ENCODE measurements around the gene HYCC1. TPM values are rescaled to one million over a fixed set of nuclear protein-coding genes. Genes with fewer than 3 reads are reported as not detected.

Gene HYCC1
- total and polyA plus RNA-seq, 9 of the 15 experiments (the other 6 are each of a cell fraction or from before 2014, with no cell fraction given) = 11.2 to 40.6 (median 37.9) TPM

- Histone ChIP-seq H3K9me3 (replicated peaks; ENCODE audit: control insufficient read depth, insufficient read depth, low read depth, low read length) (no peaks in the 10 kb centered on the region), H3K9me1 (ENCODE audit: control insufficient read depth, insufficient read depth, low read length) (peaks cover 3% of the 10 kb centered on the region), H3K4me1 (replicated peaks in 1 of 2; ENCODE audit: control insufficient read depth in 2 of 2, insufficient read depth in 2 of 2, low read length in 2 of 2) (peaks cover 0 to 13% of the 10 kb centered on the region in 2 experiments; a peak in 2 of 5 replicates), H2AFZ (ENCODE audit: low read depth, low read length) (no peak overlapping the region), H3K9ac (ENCODE audit: insufficient read depth in 1 of 2, low read depth in 2 of 2, low read length in 2 of 2) (no peak overlapping the region), H3K4me3 (no peak overlapping the region), H3K36me3 (ENCODE audit: control insufficient read depth, insufficient read depth, low read length) (no peaks in the 10 kb centered on the region), H3K27me3 (ENCODE audit: control insufficient read depth in 2 of 2, insufficient read depth in 2 of 2, low read length in 2 of 2) (no peaks in the 10 kb centered on the region), H4K20me1 (replicated peaks; ENCODE audit: control insufficient read depth, insufficient read depth, low read length) (no peaks in the 10 kb centered on the region), H3K27ac (ENCODE audit: extremely low read depth, low read depth, low read length) (no peak overlapping the region), H3K4me2 (ENCODE audit: insufficient read depth, low read length) (no peak overlapping the region), H3K79me2 (ENCODE audit: control insufficient read depth, insufficient read depth, low read length) (peaks cover 75% of the 10 kb centered on the region)
- intact Hi-C loops (cut with micrococcal nuclease) = no loop called here
- no TSS peak for BruUV-seq (replicated peaks)
- TF ChIP-seq ZNF217 (CRISPR knock-in tag; IDR thresholded peaks at IDR 0.05) = no peak
- TF ChIP-seq ZNF77 (CRISPR knock-in tag; IDR thresholded peaks at IDR 0.05) = no peak
- TF ChIP-seq STAT6 (CRISPR knock-in tag; IDR thresholded peaks at IDR 0.05) = no peak
- no peak for TF ChIP-seq ZC3H8 (IDR thresholded peaks at IDR 0.05)
- TF ChIP-seq ZNF146 (CRISPR knock-in tag; IDR thresholded peaks at IDR 0.05; ENCODE audit: unreplicated experiment) = no peak
- no peak for TF ChIP-seq NRF1 (conservative IDR thresholded peaks at IDR 0.05 in 1 of 2, IDR thresholded peaks at IDR 0.05 in 1 of 2)
- TF ChIP-seq MAFK (IDR thresholded peaks at IDR 0.05; ENCODE audit: low read length) = no peak
- no peak for TF ChIP-seq ZNF780A (CRISPR knock-in tag; IDR thresholded peaks at IDR 0.05)
- TF ChIP-seq USF1 (CRISPR knock-in tag; IDR thresholded peaks at IDR 0.05) = no peak
- no peak for TF ChIP-seq ZBED1 (IDR thresholded peaks at IDR 0.05)
- no peak for TF ChIP-seq ZFP1 (CRISPR knock-in tag; IDR thresholded peaks at IDR 0.05)
- no peak for TF ChIP-seq KLF13 (tag; IDR thresholded peaks at IDR 0.05; ENCODE audit: borderline replicate concordance, low read depth)
- no peak for TF ChIP-seq NKRF (IDR thresholded peaks at IDR 0.05; ENCODE audit: borderline replicate concordance)
- TF ChIP-seq ZBTB26 (CRISPR knock-in tag; IDR thresholded peaks at IDR 0.05) = no peak
- ChIA-PET CTCF (ENCODE audit: low intra/inter-chr PET ratio) (no interaction called here), POLR2A (no interaction called here)
- ATAC-seq (no peak), DNase-seq (ENCODE audit: extremely low read depth in 1 of 4, low spot score in 3 of 4) (no peak), FAIRE-seq (no peak)
- in situ Hi-C loops (cut with MboI) = no loop called here
- 84% methylated on average over 2 of the region's 2 CpGs for WGBS (ENCODE audit: insufficient coverage, low coverage, missing lambda C conversion rate)
These were observed 15.4 kb downstream of the HYCC1 start for GRCh38 chr7:22998519-22998896.

Data from K562 (cell line).